ENCODE measurements around the gene CLTC.

DNA sequence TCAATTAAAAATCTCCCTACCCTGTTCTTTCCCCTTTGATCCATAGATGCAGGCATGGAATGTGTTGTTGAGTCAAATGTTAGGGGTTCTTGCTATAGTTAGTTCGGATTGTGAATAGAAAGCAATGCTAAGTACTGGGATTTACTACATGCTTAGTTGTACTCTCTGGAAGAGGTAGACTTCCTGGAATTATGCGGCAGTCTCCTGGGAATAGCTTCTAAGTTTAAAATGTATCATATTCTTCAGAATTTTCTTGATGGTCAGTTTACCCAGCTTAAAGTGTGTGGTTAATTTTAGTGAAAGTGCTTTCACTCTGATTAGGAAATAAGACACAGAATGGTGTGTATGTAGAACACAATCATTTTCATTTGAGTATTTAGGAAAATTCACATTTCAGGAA is 3.5 kb downstream of the CLTC start:
- TF ChIP-seq POLR2A (IDR thresholded peaks at IDR 0.05) = no peak
- TF ChIP-seq, protein P1, sequence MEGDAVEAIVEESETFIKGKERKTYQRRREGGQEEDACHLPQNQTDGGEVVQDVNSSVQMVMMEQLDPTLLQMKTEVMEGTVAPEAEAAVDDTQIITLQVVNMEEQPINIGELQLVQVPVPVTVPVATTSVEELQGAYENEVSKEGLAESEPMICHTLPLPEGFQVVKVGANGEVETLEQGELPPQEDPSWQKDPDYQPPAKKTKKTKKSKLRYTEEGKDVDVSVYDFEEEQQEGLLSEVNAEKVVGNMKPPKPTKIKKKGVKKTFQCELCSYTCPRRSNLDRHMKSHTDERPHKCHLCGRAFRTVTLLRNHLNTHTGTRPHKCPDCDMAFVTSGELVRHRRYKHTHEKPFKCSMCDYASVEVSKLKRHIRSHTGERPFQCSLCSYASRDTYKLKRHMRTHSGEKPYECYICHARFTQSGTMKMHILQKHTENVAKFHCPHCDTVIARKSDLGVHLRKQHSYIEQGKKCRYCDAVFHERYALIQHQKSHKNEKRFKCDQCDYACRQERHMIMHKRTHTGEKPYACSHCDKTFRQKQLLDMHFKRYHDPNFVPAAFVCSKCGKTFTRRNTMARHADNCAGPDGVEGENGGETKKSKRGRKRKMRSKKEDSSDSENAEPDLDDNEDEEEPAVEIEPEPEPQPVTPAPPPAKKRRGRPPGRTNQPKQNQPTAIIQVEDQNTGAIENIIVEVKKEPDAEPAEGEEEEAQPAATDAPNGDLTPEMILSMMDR (IDR thresholded peaks at IDR 0.05) = no peak
